SKM-1 (cell line): ENCODE measurements around the gene FDPS.
A peak's percentile ranks its signal among the peaks of the same experiment; 100 is the strongest.
"Not testable (repeated sequence)": the region's sequence is repeated elsewhere in the genome, so short reads cannot be mapped to it uniquely, and the experiment has no call there.

Source experiments
- DNase-seq: peaks from one replicate; lab custom pipeline; 2025; ENCODE audit not compliant: unreplicated experiment; lab: John Stamatoyannopoulos, UW

FDPS gene

GRCh38 chr1:155318082-155318481 lies 9.4 kb downstream of the FDPS start:
- DNase-seq, result no peak

- DNase-seq, result no peak
Observed at GRCh38 chr1:155319536-155319935, 10.9 kb downstream of the FDPS start.

GRCh38 chr1:155320252-155320651 lies 11.6 kb downstream of the FDPS start:
- DNase-seq, result no peak

DNA sequence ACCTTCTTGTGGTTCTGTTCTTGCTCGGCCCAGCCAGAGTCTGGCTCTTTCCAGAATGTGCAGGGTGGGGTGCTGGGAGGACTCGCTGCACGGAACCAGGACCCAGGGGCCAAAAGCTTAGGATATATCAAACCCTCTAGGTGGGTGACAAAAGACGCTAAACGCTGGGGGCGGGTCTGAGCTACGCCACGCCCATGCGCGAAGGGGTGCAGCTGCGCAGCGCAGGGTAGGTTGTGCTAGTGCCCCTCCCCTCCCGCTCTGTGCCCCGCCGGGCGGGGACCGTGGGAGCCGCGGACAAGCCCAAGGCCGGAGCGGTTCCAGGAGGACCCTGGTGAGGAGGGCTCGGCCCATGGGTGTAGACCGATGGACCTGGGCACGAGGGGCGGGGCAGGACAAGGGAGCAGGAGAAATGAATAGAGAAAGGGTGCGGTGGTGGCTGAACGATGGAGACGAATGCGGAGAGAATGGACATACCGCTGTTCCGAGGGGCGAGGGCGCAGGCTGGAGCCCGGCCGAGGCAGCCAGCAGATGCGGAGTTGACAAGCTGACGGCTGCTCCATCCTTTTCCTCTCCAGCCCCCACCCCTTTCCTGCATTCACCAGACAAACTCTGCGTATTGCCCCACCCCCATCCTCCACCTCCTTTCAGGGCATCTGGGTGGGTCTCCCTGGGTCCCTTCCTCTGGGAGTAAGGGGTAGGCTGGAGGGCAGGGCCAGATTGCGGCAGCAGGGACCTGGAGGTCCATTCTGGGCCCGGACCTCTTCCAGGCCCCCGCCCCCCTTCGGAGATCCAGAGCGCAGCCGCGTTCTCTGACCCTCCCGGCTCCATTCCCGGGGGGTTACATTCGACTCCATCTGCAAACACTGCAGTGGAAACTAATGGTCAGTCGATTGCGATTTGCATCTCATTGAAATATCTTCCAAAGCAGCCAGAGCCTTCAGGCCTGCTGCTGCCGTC lies 12.3 kb downstream of the FDPS start, which contains the start of gene RUSC1:
Gene RUSC1, plus strand, starts transcription at position 234 of the 957 bp plus-strand sequence. CDS start 880 bp downstream, outside the sequence.
- no peak for DNase-seq

GRCh38 chr1:155321639-155322503 lies 13.2 kb downstream of the FDPS start:
- DNase-seq, result no peak

GRCh38 chr1:155322571-155322952 lies 13.9 kb downstream of the FDPS start:
- DNase-seq, result no peak

DNA sequence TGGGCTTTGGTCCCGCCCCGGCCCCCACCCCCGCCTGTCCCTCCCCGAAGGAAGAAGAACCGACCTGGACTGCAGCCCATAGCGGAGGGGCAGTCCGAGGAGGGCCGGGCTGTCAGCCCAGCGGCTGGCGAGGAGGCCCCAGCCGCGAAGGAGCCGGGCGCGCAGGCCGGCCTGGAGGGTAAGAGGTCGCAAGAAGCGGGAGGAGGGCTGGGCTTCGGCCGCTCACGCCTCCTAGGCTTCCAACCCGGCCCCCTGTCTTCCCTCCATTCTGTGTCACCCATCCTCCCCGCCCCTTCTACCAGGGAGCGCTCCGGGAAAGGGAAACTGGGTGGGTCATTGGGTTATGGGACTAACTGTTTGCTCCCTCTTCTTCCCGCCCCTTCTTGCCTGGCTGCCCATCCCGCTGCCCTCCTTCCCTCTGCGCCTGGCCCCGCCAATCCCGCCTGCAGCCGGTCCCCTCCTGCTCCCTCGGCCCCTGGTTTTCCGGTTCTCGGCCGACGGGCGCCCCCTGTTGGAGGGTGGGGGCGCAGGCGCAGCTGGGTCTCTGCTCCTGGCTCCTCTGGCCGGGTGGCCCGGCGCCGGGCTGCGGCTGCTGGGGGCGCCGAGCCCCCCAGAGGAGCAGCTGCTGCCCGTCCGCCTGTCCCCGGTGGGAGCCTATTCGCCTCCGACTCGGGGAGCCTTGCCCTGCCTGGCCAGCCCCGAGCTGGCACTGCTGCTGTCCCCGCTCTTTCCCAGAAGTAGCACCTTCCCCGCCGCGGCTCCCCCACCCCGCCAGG lies 14.5 kb downstream of the FDPS start:
- peak; percentile 92 for DNase-seq

DNA sequence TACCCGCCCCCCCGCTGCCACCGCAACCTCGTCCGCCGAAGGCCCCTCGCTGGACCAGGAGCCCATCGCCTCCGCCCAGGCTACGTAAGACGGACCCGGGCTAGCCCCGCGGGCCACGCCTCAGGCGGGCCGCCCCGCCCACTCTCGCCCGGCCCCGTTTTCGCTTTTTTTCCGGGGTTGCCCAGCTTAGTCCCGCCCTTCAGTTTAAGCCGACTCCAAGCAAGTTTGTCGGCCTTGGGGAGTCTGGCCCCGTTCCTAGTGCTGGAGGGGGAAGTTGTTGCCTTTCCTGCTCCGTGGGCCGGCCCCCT lies 15.0 kb downstream of the FDPS start:
- DNase-seq, result peak; percentile 82

DNA sequence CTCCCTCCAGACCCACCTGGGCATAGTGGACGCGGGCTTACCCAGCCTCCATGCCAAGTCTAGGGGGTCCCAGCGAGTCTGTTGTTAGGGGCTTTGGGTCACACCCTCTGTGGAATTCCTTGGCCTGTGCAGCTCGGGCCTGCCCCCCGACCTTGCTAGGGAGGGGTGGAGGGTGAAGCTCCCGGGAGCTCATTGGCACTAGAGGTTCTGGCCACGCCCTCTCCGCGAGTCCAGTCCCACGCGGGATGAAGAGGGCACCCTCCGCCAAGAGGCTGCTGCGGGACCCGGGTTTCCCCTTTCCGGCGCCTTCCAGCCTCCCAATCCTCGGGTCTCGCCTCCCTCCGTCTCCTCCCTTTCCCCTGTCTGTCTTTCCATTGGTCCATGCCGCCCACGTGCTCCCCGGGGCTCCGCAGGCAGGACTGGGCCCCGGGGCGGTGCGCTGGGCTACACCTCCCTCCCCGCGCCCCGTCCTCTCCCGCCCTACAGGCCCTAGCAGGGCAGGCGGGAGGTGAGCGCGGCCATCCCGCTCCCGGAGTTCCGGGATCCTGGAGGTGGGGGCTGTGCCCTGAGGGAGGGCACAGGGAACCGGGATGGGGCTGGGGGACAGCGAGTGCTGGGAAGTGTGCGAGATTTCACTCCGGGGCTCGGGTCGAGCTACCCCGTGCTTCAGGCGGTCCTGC lies 15.5 kb downstream of the FDPS start:
- DNase-seq, result peak; percentile 99

DNA sequence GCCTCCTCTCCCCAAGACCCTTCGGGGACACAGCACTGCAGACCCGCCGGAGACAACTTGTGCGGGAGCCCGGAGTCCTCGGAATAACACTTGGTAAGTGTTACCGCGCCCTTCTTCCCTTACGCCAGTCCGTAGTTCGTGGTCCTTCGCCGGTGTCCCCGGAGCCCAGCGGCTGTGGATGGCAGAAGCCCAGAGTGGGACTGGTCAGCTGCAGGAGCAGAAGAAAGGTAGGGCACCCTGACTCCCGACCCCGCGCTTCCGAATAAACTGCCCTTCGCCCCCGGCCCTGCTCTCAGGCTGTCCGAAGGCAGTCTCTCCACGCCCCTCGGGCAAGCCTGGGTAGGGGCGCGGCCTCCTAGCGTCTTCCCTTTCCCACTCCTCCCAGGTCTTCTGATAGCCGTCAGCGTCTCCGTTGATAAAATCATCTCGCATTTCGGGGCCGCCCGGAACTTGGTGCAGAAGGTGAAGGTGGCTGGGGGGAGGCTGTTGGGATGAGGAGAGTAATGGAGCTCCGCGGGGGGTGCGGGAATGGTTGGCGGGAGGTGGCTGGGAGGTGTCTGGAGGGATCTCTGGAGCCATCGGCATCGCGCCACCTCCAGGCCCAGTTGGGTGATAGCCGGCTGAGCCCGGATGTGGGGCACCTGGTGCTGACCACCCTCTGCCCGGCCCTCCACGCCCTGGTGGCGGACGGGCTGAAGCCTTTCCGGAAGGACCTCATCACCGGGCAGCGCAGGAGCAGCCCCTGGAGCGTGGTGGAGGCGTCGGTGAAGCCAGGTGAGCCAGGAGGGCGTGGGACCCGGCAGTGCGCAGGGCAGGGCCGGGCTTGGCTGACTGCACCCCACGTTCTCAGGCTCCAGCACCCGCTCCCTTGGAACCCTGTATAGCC lies 16.3 kb downstream of the FDPS start:
- DNase-seq, result peak; percentile 44

- DNase-seq, result no peak
Observed at GRCh38 chr1:155325603-155325893, 16.9 kb downstream of the FDPS start.

GRCh38 chr1:155326020-155326526 lies 17.4 kb downstream of the FDPS start:
- DNase-seq, result no peak

GRCh38 chr1:155326631-155327037 lies 18.0 kb downstream of the FDPS start:
- no peak for DNase-seq

DNA sequence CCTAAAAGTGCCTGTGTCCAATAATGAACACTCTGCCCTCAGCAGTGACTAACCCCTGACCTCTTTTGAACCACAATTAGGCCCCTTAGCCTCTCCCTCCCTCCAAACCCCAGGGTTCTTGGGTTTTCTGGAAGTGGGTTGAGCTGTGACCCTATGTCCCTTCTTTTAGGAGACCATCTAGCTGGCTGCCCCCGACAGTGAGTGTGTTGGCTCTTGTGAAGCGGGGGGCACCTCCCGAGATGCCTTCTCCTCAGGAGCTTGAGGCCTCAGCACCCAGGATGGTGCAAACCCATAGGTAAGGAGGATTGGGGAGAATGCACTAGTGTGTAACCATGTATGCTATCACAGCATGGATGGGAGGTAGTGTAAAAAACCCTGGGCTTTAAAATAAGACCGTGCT lies 19.3 kb downstream of the FDPS start:
- no peak for DNase-seq

- DNase-seq, result not testable (repeated sequence)
Observed at GRCh38 chr1:155328856-155329255, 20.2 kb downstream of the FDPS start.

DNA sequence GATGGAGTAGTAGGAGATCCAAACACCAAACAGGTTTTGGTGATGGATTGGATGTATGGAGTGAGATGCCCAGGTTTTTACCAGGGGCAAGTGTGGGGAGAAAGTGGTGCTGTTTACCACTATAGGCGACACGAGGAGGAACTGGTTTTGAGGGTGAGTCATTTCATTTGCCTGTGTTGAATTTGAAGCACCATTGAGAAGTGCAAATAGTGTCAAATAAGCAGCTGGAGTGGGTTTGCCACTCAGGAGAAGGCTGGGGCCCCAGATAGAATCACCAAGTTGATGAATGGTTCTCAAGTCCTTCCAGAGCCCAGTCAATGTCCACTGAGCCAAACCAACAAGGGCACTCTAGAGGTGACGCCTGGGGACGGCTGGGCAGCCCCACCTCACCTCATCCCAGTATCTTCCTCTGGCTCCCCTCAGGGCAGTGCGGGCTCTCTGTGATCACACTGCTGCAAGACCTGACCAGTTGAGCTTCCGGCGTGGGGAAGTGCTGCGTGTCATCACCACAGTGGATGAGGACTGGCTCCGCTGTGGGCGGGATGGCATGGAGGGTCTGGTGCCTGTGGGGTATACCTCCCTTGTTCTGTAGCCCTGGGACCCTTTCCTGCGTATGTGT lies 21.4 kb downstream of the FDPS start:
- no peak for DNase-seq

GRCh38 chr1:155334962-155335361 lies 26.3 kb downstream of the FDPS start:
- no peak for DNase-seq

DNA sequence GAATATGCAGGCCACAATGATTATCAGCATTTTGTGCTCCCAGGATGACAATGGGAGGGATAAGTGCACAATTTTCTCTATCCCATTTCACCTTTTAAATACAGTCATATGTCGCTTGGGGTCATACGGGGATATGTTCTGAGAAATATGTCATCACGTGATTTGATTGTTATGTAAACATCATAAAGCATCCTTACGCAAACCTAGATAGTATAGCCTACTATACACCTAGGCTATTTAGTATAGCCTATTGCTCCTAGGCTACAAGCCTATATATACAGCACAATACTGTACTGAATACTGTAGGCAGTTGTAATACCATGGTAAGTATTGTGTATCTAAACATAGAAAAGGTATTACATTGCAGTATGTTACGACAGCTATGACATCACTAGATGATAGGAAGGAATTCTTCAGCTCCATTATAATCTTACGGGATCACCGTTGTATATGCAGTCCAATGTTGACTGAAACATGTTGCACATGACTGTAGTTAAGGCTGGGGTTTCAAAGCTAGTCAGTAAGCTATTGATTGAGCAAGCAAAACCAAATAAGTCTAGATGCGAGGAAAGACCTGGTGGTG lies 30.9 kb downstream of the FDPS start:
- no peak for DNase-seq

GRCh38 chr1:155342842-155343241 lies 34.2 kb downstream of the FDPS start:
- no peak for DNase-seq
